SK-N-SH treated with all-trans-retinoic acid at 6 μM for 48 hours (cell line): Measurements from ENCODE around the gene POU6F2.

Experiments
- ARNTL ChIP-seq: fragments of 450-650 bp; formaldehyde crosslinking; IDR thresholded peaks from 2 replicates; pipeline ENCODE4 v1.5.0; 2020; ENCODE audit warnings: low read depth, mild to moderate bottlenecking, moderate library complexity, borderline replicate concordance
- CREB5 ChIP-seq: fragments of 250-450 bp; sonication (Bioruptor Pico); IDR thresholded peaks from 2 replicates; pipeline ENCODE4 v1.5.1; 2020; ENCODE audit warnings: low read depth, mild to moderate bottlenecking, moderate library complexity
- RARB ChIP-seq: fragments of 250-450 bp; sonication (Bioruptor Pico); IDR thresholded peaks from 2 replicates; pipeline ENCODE4 v1.8.0; 2021; ENCODE audit warnings: mild to moderate bottlenecking, moderate library complexity
- ZFP30 ChIP-seq: fragments of 450-650 bp; formaldehyde crosslinking; IDR thresholded peaks from 2 replicates; pipeline ENCODE4 v1.5.0; 2022; ENCODE audit warnings: mild to moderate bottlenecking, moderate library complexity
- ZNF565 ChIP-seq: fragments of 450-650 bp; formaldehyde crosslinking; conservative IDR thresholded peaks from 2 replicates; pipeline ENCODE4 v1.5.0; 2020; ENCODE audit warnings: low read depth, mild to moderate bottlenecking, moderate library complexity
- TF ChIP-seq, protein P1 (sequence below): fragments of 250-450 bp; sonication (Bioruptor Pico); IDR thresholded peaks from 2 replicates; pipeline ENCODE4 v1.8.0; 2020; ENCODE audit warnings: mild to moderate bottlenecking, moderate library complexity, borderline replicate concordance

DNA sequence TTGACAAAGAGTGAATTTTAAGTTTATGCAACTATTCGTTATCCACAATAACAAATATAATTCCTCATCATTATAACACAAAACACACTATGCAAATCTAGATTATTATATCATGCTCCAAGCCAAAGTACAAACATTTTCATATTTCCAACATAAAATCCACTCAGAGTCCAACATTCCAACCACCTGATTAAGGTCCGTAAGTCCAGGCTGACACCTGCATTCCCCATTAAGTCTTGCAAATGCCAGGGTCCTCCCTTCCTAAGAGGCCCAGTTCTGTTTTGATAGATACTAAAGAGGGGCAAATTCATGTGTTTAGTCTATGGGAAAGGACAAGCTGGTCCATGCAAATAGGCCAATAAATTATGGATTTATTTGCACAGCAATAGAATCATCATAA is 206.1 kb downstream of the POU6F2 start:
- no peak for TF ChIP-seq CREB5 (CRISPR knock-in tag)
- no peak for TF ChIP-seq ZFP30 (CRISPR knock-in tag)
- TF ChIP-seq, protein P1, sequence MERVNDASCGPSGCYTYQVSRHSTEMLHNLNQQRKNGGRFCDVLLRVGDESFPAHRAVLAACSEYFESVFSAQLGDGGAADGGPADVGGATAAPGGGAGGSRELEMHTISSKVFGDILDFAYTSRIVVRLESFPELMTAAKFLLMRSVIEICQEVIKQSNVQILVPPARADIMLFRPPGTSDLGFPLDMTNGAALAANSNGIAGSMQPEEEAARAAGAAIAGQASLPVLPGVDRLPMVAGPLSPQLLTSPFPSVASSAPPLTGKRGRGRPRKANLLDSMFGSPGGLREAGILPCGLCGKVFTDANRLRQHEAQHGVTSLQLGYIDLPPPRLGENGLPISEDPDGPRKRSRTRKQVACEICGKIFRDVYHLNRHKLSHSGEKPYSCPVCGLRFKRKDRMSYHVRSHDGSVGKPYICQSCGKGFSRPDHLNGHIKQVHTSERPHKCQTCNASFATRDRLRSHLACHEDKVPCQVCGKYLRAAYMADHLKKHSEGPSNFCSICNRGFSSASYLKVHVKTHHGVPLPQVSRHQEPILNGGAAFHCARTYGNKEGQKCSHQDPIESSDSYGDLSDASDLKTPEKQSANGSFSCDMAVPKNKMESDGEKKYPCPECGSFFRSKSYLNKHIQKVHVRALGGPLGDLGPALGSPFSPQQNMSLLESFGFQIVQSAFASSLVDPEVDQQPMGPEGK (CRISPR knock-in tag), result no peak
- TF ChIP-seq RARB, result no peak
- TF ChIP-seq ARNTL (CRISPR knock-in tag), result no peak
- TF ChIP-seq ZNF565 (CRISPR knock-in tag), result no peak
